HG03103 (cell line): ENCODE data around the gene TSPAN4.

Experiments
- ATAC-seq: cut with Tn5 transposase; IDR thresholded peaks from one replicate; pipeline ENCODE4 v1.9.1; 2021; ENCODE audit warnings: low read depth; ENCODE audit not compliant: unreplicated experiment

TSPAN4 gene

DNA sequence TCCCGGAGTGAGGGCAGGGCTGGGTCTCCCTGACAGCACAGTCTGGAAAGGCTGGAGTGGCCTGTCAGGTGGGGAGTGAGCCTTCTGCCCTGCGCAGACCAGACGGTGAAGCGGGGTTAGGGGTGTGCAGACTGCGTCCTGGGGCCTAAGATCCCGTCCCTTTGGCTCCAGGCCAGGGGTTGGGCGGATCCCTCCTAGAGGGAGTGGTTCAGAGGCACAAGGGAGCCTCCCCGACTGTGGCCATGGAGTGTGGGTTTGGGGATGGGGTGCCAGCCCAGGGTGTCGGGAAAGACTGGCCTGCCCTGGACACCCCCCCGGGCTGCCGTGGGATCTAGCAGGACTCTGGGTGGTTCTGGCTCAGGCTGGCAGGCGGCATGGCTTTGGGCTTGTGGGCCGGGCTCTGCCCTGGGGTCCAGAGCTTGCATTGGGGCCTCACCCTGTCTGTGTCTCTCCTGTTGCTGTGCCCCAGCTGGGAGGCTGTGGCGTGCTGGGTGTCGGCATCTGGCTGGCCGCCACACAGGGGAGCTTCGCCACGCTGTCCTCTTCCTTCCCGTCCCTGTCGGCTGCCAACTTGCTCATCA lies 19.5 kb downstream of the TSPAN4 start:
- ATAC-seq, result no peak

GRCh38 chr11:862696-863022 lies 20.0 kb downstream of the TSPAN4 start:
- no peak for ATAC-seq

DNA sequence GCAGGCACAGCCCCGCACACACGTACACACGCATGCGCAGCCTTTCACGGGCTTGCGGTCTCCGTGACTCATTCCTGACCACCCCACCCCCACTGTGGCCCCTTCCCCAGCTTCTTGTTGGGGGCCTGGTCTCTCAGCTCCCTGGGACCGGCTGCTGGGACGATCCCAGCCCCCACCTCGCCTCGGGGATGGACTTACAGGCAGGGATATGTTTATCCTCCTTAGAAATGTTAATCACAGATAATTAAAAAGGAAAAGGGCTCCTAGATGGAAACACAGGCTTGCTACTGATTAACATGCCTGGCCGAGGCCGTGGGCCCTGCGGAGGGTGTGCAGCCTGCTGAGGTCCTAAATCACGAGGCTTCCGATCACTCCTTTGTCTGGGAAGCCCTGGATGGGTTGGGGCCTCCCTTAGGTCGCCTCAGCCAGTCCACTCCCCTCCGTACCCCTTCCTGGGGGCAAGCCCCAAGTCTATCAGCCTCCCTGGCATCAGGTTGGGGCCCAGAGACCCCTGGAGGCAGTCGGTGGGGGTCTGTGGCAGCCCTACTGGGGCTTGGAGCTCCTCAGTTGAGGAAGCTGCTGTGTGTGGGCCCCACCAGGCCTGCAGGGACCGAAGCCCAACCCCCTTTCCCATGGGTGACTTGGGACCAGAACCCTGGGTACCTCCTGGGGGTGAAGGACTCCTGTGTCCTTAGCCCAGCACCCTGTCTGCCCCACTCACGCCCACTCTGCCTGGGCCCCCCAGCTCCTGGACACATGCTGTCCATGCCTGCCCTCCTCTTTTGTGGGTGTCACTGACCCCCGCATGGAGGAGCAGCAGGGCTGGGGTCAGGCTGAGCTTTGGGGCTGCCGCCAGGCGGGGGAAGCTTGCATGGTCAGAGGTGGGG lies 20.6 kb downstream of the TSPAN4 start:
- no peak for ATAC-seq

DNA sequence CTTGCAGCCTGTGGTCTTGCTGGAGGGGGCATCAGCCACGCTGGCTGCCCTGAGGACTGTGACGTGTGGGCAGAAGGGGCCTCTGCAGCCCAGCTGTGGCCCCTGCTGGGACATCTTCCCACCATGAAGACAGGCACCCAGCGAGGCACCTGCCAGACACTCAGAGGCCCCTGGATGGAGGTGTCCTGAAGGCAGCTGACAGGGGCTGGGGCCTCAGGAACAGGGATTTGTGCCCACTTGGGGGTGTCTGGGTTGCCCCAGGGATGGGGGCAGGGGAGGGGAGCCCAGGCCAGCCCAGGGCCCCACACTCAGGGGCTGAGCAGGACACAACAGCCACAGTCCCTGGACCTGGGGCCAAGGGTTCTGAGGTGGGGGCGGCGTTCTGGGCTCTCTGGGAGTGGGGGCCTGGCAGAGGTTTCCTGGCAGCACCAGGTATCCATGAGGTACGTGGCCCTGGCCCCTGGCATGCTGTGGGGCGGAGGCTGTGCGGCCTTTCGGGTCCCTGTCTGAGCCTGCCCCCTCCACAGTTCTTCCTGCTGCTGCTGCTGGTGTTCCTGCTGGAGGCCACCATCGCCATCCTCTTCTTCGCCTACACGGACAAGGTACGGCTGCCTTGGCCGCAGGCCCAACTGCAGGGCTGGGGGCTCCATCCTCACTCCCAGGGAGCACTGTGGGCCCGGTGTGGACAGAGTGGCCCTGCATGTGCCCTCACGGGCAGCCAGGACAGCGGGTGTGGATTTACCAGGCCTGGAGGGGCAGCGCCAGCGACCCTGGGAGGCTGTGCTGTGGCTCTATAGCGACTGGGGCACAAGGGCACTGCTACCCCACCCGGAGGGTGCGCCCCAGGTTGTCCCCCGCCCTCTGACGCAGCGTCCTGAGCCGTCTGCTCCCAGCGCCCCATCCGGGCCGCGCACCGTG lies 21.5 kb downstream of the TSPAN4 start:
- no peak for ATAC-seq

DNA sequence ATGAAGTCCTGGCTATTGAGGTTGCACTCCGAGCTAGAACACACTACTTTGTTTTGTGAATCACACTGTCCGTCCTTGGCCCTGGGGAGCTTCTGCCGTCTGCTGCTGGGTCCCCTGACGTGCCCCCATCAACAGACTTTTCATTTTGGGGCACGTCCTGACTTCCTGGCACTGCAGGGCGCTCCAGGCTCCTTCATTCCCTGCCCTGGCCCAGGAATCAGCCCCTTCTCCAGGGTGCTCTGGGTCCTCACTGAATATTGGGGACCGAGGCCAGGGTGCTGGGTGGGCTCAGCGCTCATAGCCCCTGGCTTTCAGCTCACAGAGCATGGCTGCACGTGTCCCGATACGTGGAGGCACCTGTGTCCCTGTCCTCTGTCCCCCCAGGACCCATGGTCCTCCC lies 22.2 kb downstream of the TSPAN4 start:
- ATAC-seq, result no peak

DNA sequence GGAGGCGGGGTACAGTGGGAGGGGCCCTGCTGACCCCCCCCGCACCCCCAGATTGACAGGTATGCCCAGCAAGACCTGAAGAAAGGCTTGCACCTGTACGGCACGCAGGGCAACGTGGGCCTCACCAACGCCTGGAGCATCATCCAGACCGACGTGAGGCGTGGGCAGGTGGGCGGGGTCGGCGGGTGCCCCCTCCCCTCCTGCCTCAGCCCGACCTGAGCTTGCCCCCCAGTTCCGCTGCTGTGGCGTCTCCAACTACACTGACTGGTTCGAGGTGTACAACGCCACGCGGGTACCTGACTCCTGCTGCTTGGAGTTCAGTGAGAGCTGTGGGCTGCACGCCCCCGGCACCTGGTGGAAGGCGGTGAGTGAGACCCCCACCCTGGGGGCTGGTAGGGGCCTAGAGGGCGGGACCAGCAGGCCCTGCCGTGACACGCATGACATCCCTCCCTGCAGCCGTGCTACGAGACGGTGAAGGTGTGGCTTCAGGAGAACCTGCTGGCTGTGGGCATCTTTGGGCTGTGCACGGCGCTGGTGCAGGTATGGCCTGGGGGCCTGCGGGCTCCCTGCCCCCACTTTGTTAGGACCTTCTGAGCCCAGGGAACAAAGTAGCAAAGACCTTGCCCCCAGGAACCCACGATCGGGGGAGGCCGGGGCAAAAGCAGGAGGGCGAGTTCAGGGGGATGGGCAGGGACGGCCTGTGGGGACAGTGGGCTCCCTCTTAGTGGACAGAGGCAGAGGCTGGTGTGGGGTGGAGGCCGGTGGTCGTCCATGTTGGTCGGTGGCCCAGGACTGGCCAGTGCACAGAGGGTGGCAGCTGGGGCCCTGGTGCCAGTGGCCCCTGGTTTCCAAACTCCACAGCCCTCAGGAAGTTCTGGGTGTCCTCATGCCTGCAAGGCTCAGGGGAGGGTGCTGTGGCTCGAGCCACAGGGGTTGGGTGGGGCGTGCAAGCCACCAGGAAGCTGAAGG lies 23.1 kb downstream of the TSPAN4 start:
- ATAC-seq, result no peak

- no peak for ATAC-seq
Observed at GRCh38 chr11:866481-866880, 23.8 kb downstream of the TSPAN4 start.

- no peak for ATAC-seq
Observed at GRCh38 chr11:867856-868358, 25.3 kb downstream of the TSPAN4 start.

GRCh38 chr11:868394-868793 lies 25.7 kb downstream of the TSPAN4 start:
- no peak for ATAC-seq

DNA sequence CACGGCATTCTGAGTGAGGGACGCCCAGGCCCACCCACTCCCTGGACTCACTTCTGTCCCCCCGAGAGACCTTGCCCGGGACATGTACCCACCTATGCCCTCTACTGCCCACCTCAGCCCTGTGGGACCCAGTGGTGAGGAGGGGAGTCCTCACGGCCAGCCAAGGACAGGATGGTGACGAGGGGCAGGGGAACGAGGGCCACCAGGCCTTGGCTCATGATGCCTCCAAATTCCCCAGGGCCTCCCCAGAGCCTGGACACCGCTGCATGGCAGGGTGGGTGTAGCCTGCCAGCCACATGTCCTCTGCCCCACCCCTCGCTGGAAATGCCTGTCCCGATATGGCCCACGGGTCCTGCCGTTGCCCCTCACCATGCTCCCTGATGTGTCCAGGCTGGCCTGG lies 26.1 kb downstream of the TSPAN4 start:
- no peak for ATAC-seq

DNA sequence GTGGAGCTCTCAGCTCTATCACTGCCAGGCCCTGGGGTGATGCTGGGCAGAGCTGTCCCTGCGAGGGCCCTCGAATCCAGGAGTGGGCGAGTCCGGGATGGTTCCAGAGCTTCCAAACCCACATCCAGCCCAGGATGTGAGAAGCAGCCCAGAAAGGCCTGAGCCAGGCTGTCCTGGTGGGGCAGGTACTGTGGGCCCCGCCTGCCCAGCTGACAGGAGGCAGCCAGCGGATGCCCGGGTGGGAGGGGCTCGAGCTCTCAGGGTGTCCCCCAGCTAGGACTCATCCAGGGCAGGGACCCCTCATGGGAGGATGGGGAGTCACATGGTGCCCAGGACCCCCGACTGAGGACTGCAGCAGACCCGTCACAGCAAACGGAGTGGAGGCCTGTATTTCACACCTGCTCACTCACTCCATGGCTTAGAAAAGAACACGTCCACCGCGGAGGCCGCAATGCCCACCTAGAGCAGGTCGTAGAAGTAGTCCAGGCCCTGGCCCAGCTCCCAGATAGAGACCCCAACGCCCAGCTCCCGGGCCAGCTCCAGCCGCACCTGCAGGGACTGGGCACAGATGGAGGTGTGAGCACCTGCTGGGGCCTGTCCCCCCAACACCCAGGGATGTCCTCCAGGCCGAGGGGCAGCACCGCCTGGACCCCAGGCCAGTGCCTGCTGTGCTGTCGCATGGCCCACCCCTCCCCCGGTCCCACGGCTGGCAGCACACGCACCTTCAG lies 26.9 kb downstream of the TSPAN4 start:
- ATAC-seq, result no peak

DNA sequence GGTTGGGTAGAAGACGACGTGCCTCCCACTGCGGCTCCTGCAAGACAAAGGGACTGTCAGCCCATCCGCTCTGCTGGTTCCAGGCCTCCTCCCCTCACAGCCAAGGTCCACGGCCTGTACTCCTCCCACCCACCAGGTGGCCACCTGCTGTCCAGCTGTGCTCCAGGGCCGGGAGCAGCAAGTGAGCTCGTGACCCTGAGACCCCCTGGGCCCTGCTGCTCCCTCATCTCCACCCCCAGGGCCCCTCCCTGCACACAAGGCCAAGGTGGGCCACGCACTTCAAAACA lies 27.4 kb downstream of the TSPAN4 start:
- no peak for ATAC-seq

DNA sequence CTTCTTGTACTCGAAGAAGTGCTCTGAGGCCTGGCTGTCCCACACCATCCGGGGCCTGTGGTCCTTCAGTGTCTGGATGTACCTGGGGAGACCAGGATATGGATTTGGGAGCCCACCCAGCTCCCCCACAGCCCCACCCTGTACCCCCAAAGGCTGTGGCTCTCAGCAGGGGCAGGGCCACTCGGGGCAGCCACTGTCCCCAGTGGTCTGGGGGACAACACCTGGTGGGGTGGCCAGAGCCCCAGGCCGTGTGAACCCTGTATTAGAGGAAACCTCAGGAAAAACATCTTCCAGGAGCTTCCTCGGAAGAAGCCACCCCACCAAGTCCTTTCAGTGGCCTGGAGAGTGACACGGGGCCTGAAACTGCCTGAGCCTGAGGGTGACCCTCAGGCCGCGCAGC lies 27.8 kb downstream of the TSPAN4 start:
- ATAC-seq, result no peak

- no peak for ATAC-seq
Observed at GRCh38 chr11:871472-871871, 28.8 kb downstream of the TSPAN4 start.

- no peak for ATAC-seq
Observed at GRCh38 chr11:872799-873198, 30.1 kb downstream of the TSPAN4 start.

GRCh38 chr11:873706-874105 lies 31.1 kb downstream of the TSPAN4 start:
- no peak for ATAC-seq

DNA sequence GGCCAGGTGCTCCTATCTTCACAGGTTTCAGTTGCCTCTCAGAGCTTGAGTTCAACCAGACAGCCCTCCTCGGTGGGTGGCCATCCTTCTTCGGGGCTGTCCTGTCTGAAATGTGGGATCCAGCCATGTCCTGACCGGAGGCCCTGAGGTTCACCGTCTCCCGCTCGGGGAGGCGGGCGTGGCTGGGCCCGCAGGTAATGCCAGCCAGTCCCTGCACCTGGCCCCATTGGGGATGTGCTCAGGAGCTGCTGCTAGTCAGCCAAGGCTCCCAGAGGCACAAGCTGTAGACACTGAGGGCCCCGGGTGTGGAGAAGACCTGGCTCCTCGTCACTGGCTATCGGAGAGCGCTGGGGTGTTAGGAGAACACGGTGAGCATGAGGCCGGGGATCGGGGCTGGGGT lies 32.6 kb downstream of the TSPAN4 start:
- no peak for ATAC-seq

GRCh38 chr11:875769-876301 lies 33.2 kb downstream of the TSPAN4 start:
- ATAC-seq, result no peak

DNA sequence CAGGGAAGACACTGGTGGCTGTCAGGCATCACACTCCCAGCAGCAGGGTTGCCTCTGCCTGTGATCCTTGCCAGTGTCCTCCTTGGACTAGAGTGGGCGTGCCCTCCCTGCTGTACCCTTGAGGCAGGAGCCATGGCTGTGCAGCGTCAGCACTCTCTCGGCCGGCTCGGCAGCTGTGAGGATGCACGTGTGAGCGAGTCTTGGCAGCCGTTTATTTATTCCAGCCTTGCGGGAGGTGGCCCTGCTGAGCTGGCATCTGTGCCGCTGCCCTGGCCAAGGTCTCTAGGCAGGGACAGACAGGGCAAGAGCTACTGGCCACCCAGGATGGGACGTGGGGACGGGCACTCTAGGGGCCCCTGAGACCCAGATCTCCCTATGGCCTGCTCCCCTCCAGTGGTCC lies 33.9 kb downstream of the TSPAN4 start:
- no peak for ATAC-seq
